Breast epithelium (tissue), 4 donors: ENCODE results near the gene KIAA1217. TPM values are rescaled to one million over a fixed set of nuclear protein-coding genes. Genes with fewer than 3 reads are reported as not detected.
A peak's percentile ranks its signal among the peaks of the same experiment; 100 is the strongest.

Experiments
- DNase-seq, 2 donors: peaks; one replicate each; pipeline ENCODE4 v3.0.0-alpha.2; 2019; ENCODE audit warnings: low spot score in 2 of 2
- H3K27ac ChIP-seq, 2 donors: fragments of 200-600 bp; sonication (generic) in 1 of 2; one replicate each; pipeline ENCODE4 v1.5.1; 2016 to 2019; ENCODE audit warnings: mild to moderate bottlenecking in 1 of 2
- H3K27me3 ChIP-seq, 2 donors: fragments of 200-600 bp; sonication (generic) in 1 of 2; one replicate each; pipeline versions ENCODE4 v1.5.1 to v1.6.0; 2017 to 2019; ENCODE audit warnings: control low read depth in 1 of 2, mild to moderate bottlenecking in 1 of 2
- H3K36me3 ChIP-seq: fragments of 200-600 bp; one replicate; pipeline ENCODE4 v1.5.1; 2019
- H3K4me1 ChIP-seq, 2 donors: fragments of 200-600 bp; sonication (generic); one replicate each; pipeline ENCODE4 v1.5.1; 2016 to 2019; ENCODE audit warnings: control low read depth in 1 of 2
- H3K4me3 ChIP-seq, 3 donors: fragments of 200-600 bp; sonication (generic); 1 replicate in 2 of 3; 2 replicates in 1 of 3; pipeline ENCODE4 v1.5.1; 2016 to 2019; ENCODE audit warnings: mild to moderate bottlenecking in 3 of 3, moderate library complexity in 2 of 3
- H3K9me3 ChIP-seq, 2 donors: fragments of 200-600 bp; sonication (generic) in 1 of 2; one replicate each; pipeline ENCODE4 v1.5.1; 2016 to 2019; ENCODE audit warnings: control low read depth in 1 of 2
- POLR2A ChIP-seq: fragments of 450-650 bp; IDR thresholded peaks from one replicate; pipeline ENCODE4 v1.6.1; 2016; ENCODE audit warnings: antibody characterized with exemption, mild to moderate bottlenecking, moderate library complexity
- POLR2AphosphoS5 ChIP-seq, 3 donors: sonication (generic); formaldehyde crosslinking; IDR thresholded peaks; one replicate each; pipeline ENCODE4 v1.6.1; 2017; ENCODE audit warnings: antibody characterized with exemption in 3 of 3
- intact Hi-C: fragments of 100-400 bp; cut with DNase I; formaldehyde crosslinking; loops from one replicate; pipeline ENCODE4 v1.15.1; 2023; ENCODE audit warnings: low total_unique reads
- total RNA-seq, 3 donors: library from RNA; depleted of rRNA; stranded (reverse); fragments of >200 nt; gene quantifications; one replicate each; pipeline ENCODE4 v1.1.0, GENCODE V29; 2016
- TF ChIP-seq, protein P1 (sequence below), 3 donors: fragments of 450-650 bp; IDR thresholded peaks; one replicate each; pipeline ENCODE4 v1.5.1; 2016 to 2017; ENCODE audit warnings: antibody characterized with exemption in 3 of 3, mild to moderate bottlenecking in 3 of 3, moderate library complexity in 3 of 3

KIAA1217 gene
- total RNA-seq, 3 donors from 2014 or later = 19.7 to 154 (median 83.6) TPM

DNA sequence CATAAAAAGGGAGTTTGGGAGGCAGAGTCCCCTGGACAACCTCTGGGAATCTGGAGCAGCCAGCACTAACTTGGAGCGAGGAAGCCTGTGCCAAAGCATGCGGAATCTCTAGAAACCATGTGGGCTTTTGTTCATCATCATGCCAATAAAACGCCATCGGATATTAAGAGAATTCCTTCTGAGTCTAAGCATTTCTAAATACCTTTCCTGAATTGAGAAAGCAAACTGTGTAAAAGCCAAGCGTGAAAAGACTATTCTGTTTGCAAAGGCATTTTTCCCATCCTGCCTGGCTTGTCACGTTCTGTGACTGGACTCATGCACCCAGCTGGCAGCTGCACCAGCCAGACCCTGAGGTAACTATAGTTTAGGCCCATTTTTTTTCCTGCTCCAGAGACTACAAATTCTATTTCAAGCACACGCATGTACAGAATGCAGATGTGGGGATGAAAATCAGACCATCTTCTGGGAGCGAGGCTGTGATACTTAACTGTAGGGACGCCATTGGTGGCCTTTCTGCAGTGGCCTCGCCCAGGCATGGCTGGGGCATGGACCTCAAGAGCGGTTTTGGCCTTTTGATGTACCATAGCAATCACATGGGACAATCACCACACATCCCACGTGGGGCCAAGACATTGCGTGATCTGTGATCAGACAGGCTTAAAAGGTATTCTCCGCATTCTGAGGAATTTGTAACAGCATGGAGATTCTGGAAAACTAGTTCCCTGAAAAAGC, 218.9 kb downstream of the KIAA1217 start:
- DNase-seq = peak in 1 of 2 donors; percentile 75
- TF ChIP-seq POLR2A = no peak
- TF ChIP-seq, protein P1, sequence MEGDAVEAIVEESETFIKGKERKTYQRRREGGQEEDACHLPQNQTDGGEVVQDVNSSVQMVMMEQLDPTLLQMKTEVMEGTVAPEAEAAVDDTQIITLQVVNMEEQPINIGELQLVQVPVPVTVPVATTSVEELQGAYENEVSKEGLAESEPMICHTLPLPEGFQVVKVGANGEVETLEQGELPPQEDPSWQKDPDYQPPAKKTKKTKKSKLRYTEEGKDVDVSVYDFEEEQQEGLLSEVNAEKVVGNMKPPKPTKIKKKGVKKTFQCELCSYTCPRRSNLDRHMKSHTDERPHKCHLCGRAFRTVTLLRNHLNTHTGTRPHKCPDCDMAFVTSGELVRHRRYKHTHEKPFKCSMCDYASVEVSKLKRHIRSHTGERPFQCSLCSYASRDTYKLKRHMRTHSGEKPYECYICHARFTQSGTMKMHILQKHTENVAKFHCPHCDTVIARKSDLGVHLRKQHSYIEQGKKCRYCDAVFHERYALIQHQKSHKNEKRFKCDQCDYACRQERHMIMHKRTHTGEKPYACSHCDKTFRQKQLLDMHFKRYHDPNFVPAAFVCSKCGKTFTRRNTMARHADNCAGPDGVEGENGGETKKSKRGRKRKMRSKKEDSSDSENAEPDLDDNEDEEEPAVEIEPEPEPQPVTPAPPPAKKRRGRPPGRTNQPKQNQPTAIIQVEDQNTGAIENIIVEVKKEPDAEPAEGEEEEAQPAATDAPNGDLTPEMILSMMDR (IDR thresholded peaks at IDR 0.05) = no peak
- peak in 1 of 3 donors; percentile 36 for TF ChIP-seq POLR2AphosphoS5 (IDR thresholded peaks at IDR 0.05)
- Histone ChIP-seq H3K36me3 (no peaks in the 10 kb centered on the region), H3K4me1 (peaks cover 0 to 5% of the 10 kb centered on the region in 2 donors), H3K4me3 (no peak overlapping the region), H3K27me3 (no peaks in the 10 kb centered on the region), H3K9me3 (no peaks in the 10 kb centered on the region), H3K27ac (peak overlapping the region; percentile 77 to 82)
- intact Hi-C loops = no loop called here

DNA sequence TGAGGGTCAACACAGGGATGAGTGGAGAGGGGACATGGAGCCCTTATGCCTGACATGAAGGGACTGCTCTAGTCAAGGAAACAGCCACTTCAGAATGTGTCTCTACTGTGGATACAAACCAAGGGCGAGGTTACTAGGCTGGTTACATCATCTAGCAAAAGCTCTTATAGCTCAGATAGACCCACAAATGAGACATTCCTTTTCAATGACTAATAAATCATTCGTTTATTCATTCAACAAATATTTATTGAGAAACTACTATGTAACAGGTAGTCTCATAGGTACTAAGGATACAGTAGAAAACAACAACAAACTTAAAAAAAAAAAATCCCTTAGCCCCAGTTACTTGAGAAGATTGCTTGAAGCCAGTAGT, 219.5 kb downstream of the KIAA1217 start:
- H3K36me3 ChIP-seq = no peaks in the 10 kb centered on the region
- H3K27me3 ChIP-seq = no peaks in the 10 kb centered on the region
- no peak for DNase-seq
- TF ChIP-seq, protein P1 (IDR thresholded peaks at IDR 0.05) = no peak
- TF ChIP-seq POLR2AphosphoS5 (IDR thresholded peaks at IDR 0.05) = no peak
- TF ChIP-seq POLR2A = no peak
- peak overlapping the region; percentile 77 to 82 for H3K27ac ChIP-seq
- no peak overlapping the region for H3K4me3 ChIP-seq
- peaks cover 0 to 5% of the 10 kb centered on the region in 2 donors for H3K4me1 ChIP-seq
- no peaks in the 10 kb centered on the region for H3K9me3 ChIP-seq
- intact Hi-C loops = no loop called here

DNA sequence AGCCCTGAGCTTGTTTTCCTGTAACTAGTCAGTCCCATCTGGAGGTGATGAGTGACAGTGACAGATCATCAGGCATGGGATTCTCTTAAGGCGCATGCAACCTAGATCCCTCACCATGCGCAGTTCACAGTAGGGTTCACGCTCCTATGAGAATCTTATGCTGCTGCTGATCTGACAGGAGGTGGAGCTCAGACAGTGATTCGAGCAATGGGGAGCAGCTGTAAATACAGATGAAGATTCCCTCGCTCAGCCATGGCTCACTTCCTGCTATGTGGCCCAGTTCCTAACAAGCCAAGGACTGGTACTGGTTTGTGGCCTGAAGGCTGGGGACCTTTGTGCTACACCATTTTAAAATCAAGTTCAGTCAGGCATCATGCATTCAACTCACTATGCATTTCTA, 221.7 kb downstream of the KIAA1217 start:
- Histone ChIP-seq H3K27me3 (no peaks in the 10 kb centered on the region), H3K4me1 (peaks cover 0 to 5% of the 10 kb centered on the region in 2 donors), H3K36me3 (no peaks in the 10 kb centered on the region), H3K4me3 (no peak overlapping the region), H3K27ac (no peak overlapping the region), H3K9me3 (no peaks in the 10 kb centered on the region)
- intact Hi-C loops = loop anchor here (10.0 kb wide), 1 partner anchor 794 kb away; no protein-coding TSS in a partner anchor
- TF ChIP-seq POLR2AphosphoS5 (IDR thresholded peaks at IDR 0.05) = no peak
- TF ChIP-seq, protein P1 (IDR thresholded peaks at IDR 0.05) = no peak
- TF ChIP-seq POLR2A = no peak
- DNase-seq = no peak

DNA sequence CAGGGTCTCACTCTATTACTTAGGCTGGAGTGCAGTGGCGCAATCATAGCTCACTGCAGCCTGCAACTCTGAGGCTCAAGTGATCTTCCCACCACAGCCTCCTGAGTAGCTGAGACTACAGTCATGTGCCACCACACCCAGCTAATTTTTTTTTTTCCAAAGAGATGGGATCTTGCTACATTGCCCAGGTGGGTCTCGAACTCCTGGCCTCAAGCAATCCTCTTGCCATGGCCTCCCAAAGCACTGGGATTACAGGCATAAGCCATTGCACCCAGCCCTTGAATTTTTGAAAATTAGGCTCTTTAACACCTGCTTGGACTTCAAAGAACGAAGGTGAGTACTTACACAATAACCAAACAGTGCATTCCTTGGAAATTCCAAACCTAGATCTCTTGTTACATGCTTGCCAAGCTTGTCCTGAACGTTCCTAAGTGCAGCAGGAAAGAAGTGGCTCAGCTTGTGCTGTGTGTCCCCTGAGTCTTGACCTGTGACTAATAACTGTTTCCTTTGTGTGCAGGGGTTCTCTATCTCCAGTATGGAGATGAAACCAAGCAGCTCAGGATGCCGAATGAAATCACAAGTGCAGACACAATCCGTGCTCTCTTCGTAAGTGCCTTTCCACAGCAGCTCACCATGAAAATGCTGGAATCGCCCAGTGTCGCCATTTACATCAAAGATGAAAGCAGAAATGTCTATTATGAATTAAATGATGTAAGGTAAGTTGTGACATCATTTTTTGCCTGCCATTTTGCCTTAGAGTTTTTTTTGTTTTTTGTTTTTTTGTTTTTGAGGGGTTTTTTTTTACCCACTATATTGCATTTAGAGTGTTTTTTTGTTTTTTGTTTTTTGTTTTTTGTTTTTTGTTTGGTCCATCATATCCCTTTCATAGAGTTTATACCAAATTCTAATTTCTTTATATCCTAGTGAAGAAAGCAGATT, 223.8 kb downstream of the KIAA1217 start:
- Histone ChIP-seq H3K4me1 (peaks cover 0 to 5% of the 10 kb centered on the region in 2 donors), H3K27me3 (no peaks in the 10 kb centered on the region), H3K9me3 (no peaks in the 10 kb centered on the region), H3K4me3 (no peak overlapping the region), H3K27ac (no peak overlapping the region), H3K36me3 (no peaks in the 10 kb centered on the region)
- intact Hi-C loops = loop anchor here (10.0 kb wide), 1 partner anchor 792 kb away; no protein-coding TSS in a partner anchor
- DNase-seq = no peak
- TF ChIP-seq POLR2A (no peak), POLR2AphosphoS5 (IDR thresholded peaks at IDR 0.05) (no peak)
- TF ChIP-seq, protein P1 (IDR thresholded peaks at IDR 0.05) = no peak
